GM18508 (cell line): ENCODE data around the gene PSME2.

Experiments
- ATAC-seq: cut with Tn5 transposase; IDR thresholded peaks from one replicate; pipeline ENCODE4 v1.9.1; 2021; ENCODE audit warnings: moderate number of reproducible peaks; ENCODE audit not compliant: insufficient read depth, unreplicated experiment

PSME2 gene

DNA sequence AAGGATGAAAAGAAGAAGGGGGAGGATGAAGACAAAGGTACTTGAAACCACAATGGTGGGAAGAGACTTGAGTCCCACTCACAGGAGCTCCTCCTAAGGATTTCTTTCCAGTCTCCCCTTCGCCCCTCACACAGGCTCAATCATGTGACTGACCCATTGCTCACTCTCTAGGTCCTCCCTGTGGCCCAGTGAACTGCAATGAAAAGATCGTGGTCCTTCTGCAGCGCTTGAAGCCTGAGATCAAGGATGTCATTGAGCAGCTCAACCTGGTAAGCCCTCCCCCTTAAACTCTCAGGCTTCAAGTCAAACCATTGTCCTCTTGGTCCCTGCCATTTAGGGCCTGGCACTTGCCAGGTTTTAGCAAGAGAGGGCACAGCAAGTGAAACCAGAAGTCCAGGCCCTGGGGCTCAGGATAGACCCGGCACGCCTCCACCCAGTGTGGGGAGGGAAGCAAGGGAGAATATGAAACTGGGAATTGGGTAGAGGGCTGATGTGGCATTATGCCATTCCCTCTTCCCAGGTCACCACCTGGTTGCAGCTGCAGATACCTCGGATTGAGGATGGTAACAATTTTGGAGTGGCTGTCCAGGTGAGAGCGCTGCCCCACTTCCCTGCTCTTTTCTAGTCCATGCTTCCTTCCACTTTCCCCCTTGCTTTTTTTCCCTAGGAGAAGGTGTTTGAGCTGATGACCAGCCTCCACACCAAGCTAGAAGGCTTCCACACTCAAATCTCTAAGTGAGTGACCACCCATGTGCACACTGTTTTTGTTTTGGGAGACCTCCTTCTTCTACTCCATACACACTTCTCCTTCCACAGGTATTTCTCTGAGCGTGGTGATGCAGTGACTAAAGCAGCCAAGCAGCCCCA lies 8.6 kb downstream of the PSME2 start:
- no peak for ATAC-seq

DNA sequence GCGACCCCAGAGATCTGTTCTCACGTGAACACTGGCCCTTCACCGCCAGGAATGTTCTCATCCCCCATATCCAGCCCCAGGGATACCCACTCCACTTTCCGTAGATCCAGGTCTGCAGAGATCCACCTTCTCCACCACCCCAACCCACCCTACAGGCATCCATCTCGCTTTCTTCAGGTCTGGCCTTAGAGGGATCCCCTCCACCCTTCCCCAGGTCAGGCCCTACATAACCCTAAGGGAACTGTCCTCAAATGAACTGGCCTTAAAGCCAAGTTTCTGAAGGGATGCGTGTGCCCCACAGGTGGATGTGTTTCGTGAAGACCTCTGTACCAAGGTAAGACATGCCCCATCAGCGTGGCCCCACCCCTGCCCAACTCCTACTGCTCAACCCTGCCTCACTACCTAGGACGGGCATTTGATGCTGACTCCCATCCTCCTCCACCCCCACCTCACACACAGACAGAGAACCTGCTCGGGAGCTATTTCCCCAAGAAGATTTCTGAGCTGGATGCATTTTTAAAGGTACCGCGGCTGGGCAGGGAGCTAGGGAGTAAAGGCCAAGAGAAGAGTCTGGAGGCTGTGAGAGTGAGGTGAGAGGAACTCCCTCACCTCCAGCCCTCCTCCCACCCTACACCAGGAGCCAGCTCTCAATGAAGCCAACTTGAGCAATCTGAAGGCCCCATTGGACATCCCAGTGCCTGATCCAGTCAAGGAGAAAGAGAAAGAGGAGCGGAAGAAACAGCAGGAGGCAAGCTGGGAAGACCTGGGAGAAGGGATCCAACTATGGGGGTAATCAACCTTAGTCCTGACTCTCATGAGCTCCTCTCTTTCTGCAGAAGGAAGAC lies 9.5 kb downstream of the PSME2 start:
- ATAC-seq: no peak

DNA sequence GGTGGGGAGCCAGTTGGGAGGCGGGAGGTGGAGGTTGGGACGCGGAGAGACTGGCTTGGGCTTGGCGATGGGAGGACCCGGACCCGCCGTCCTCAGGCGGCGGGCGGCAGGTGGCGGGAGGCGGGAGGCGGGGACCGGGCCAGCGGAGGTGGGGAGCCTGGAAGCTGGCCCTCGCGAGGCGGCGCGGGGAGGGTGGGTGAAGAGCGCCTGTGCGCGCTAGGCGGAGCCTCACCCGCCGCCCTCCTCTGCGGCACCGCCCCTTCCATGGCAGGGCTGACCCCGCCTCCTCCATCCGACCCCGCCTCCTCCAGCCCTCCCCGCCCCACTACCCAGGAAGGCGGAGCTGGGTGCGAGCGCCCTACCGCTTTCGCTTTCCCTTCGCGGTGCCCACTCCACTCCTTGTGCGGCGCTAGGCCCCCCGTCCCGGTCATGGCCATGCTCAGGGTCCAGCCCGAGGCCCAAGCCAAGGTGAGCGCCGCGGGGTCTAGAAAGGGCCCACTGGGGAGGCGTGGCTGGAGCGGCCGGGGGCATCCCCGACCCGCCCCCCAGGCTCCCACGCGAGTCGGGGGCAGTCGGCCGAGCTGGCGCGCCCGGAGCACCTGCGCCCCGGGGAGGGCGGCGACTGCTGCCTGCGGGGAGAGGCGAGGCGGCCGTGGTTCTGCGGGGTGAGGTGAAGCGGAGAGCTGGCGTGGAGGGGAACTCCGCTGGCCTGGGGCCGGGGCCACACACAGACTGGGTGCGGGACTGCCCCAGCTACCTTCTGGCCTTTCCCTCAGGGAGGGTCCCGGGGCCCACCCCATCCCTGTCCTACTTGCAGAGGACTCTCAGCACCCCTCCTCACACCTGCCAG lies 10.4 kb downstream of the PSME2 start, which contains the start of gene PSME1:
TSS of gene PSME1 (plus strand) at position 361 of the 850 bp plus-strand sequence. CDS start at position 430, 69 bp downstream.
- no peak for ATAC-seq

DNA sequence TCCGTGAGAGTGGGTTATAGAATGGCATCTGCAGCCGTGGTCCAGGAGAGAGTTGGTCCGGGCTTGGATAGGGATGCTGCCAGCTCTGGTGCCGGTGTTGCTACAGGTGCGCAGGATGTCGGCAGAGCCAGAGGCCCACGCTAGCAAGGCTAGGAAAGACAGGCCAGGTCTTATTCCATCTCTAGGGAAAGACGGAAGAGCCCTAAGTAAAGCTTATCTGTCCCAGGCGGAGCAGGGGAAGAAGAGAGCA lies 10.9 kb downstream of the PSME2 start:
- no peak for ATAC-seq

DNA sequence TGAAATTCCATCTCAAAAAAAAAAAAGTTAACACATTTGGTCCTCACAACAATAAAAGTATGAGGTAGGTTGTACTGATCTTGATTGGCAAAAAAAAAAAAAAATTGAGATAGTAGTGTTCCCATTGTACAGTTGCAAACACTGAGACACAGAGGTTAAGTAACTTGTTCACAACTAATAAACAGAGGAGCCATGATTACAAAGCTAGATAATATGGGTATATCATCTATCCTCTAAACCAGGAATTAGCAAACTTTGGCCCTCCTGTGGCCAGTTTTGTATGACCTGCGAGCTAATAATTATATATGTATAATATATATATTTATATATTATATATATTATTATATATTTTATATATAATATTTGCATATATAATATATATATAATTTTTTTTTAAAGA lies 12.7 kb downstream of the PSME2 start:
- ATAC-seq: no peak

DNA sequence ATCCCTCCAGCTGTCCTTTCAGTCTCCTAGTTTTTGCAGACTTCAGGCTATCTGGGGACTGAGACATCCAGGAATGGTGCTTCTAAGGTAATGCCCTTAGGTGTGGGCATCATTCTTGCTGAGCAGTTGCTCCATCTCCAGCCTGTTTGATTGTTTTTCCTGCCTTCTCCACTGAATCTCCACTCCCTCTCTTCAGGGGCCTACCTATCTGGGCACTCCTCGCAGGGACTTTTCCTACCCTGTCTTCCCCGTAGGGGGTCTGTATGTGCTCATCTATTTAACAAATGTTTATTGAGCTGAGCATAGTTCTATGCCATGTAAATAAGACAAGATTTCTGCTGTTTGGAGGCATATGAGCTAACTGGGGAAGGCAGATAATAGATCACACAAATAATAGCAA lies 13.4 kb downstream of the PSME2 start:
- no peak for ATAC-seq

DNA sequence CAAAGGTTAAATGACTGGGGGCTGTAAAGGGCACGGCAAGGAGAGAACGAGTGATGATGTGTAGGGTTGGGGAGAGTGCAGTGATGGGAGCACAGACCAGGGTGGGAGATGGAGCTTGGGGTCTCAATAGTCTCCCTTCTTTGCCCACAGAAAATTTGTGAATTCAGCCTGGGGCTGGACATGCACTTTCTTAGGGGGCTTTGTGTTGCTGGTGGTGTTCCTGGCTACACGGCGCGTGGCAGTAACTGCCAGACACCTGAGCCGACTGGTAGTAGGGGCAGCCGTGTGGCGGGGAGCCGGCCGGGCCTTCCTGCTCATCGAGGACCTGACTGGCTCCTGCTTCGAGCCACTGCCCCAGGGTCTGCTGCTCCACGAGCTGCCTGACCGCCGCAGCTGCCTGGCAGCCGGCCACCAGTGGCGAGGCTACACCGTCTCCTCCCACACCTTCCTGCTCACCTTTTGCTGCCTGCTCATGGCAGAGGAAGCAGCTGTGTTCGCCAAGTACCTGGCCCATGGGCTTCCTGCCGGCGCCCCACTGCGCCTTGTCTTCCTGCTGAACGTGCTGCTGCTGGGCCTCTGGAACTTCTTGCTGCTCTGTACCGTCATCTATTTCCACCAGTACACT lies 14.2 kb downstream of the PSME2 start:
- ATAC-seq: no peak

DNA sequence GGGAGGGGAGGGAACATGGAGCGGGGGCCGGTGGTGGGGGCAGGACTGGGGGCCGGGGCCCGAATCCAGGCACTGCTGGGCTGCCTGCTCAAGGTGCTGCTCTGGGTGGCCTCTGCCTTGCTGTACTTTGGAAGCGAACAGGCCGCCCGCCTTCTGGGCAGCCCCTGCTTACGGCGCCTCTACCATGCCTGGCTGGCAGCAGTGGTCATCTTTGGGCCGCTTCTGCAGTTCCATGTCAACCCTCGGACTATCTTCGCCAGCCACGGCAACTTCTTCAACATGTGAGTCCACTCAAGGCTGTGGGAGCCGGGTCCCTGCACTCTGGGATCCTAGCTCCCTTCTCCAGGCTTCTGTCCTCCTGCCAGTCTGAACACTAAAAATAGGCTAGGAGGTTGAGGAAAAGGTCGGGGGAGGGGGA lies 14.9 kb downstream of the PSME2 start:
- no peak for ATAC-seq

DNA sequence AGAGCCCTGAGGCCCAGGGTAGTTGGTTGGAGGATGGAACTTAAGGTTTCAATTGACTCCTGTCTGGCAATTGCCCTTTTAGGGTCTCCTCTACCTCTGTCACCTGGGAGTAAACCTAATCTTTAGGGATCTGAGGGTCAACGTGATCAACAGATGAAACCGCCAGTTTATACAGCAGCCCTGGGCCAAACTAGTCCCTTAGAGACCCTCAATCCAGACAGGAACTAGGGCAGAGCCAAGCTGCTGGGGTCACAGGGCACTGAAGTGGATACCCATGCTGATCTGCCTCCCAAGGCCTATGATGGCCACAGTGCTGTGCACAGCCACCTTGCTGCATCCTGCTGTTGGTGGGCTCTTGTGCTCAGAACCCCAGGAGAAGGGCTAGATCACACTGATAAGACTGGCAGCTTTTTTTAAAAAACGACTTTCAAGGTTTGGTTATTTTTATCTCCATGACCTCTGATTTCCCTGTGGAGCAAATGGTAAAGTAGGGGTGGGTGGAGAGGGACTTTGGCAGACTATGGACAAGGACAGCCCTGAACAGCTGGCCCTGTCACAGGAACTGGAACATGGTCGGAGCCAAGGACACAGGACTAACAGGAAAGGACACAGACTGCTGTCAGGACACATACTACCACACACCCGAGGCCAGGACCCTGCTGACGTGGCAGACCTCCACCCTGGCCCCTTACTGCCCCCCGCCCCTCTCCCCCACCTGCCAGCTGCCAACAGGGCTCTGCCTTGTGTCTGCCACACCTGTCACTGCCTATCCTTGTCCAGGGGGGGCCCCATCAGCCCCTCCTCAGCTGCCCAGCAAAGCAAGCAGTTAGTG lies 15.5 kb downstream of the PSME2 start:
- ATAC-seq: no peak

DNA sequence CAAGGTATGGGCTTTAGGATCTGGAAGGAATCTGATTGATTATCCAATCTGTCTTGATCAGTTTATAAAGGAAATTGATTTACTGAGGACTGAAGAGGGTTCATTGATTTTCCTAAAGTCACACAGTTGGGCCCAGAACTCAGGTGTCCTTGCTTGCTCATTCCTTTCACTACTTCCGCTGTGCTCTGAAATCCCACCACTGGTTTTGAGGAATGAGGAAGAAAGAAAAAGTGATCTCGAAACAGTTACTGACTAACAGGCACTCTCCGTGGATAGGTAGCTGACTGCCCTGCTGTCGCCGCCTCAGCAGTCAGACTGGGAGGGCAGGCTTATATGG lies 16.1 kb downstream of the PSME2 start, which contains the start of gene FITM1:
TSS of gene FITM1 (plus strand) at position 280 of the 337 bp plus-strand sequence. CDS start 905 bp downstream, outside the sequence.
- ATAC-seq: no peak

DNA sequence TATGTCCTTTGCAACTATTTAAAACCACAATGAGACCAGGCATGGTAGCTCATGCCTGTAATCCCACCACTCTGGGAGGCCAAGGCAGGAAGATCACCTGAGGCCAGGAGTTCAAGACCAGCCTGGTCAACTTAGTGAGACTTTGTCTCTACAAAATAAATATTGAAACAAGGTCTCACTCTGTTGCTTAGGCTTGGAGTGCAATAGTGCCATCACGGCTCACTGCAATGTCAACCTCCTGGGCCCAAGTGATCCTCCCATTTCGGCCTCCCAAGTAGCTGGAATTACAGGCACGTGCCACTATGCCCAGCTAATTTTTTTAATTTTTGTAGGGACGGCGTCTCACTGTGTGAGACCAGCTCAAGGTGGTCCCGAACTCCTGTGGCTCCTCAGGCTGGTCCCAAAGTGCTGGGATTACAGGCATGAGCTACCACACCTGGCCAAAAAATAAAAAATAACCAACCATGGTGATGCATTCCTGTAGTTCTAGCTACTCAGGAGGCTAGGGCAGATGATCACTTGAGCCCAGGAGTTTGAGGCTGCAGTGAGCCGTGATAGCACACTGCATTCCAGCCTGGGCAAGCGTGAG lies 16.9 kb downstream of the PSME2 start:
- ATAC-seq: no peak

DNA sequence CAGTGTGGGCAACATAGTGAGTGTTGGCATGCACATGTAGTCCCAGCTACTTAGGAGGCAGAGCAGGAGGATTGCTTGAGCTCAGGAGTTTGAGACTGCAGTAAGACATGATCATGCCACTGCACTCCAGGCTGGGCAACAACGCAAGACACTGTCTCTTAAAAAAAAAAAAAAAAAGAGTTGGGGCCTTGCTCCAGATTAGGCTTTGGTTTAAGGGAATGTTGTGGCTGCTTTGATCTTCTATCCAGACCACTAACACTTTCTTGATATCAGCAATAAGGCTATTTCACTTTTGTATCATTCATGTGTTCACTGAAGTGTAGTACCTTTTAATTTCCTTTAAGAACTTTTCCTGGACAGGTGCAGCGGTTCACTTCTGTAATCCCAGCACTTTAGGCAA lies 18.7 kb downstream of the PSME2 start:
- ATAC-seq: no peak

DNA sequence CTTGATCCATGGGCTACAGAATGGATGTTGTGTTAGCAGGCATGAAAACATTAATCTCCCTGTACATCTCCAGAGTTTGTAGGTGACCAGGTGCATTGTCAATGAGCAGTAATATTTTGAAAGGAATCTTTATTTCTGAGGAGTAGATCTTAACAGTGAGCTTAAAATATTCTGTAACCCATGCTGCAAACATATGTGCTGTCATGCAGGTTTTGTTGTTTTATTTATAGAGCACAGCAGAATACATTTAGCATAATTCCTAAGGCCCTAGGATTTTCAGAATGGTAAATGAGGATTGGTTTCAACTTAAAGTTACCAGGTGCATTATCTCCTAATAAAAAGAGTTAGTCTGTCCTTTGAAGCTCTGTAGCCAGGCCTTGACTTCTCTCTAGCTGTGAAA lies 19.5 kb downstream of the PSME2 start:
- no peak for ATAC-seq

DNA sequence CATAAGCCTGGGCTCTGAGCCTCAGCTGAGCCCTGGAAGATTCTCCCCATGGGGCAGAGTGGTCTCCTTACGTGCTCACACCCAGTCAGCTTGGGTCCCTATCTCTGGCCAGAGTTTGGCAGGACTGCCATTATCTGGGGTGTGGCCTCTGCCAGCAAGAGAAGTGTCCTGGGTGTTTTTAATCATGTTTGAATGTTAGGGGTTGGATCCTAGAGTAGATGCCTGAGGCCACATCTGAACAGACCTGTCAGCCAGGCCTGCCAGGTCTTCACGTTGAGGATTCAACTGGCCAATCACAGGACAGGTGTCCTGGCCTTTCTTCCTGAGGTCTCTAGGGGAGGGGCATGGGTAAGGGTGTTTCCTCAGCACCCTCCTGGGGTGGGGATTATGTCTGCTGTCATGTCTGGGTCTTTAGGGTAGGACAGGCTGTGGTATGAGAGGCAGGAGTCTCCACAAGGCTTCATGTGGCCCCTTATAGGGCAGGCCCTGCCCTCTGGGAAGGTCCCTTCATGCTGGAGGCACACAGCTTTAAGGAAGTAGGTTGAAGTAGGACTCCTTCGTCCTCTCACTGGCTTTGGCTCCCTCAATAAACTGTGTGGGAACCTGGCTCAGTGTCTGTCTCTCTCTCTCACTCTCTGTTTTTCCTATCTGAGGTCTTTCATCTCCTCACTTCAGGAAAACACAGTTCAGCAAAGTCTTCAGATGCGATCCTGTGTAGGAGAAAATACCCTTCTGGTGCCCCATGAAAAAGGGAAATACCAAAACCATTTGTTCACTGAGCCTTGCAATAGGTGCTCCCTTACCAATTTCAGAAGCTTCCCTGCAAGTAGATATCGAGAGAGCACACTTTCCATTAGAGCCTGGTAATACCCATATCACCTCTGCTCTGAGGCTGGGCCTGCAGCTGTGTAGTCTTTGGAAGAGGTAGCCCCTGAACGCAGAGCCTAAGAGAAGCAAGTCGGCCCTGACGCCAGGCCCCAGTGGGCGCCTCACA lies 22.7 kb downstream of the PSME2 start:
- no peak for ATAC-seq

DNA sequence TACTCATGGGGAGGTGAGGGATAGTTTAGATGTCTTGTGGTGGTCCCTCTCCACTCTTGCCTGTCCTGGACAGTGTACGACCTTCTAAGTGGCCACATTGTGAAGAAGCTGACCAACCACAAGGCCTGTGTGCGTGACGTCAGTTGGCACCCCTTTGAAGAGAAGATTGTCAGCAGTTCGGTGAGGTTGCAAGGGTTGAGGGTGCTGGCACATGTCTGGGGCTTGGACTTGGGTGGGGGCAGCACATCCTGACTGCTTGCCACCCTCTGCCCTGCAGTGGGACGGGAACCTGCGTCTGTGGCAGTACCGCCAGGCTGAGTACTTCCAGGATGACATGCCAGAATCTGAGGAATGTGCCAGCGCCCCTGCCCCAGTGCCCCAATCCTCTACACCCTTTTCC lies 23.5 kb downstream of the PSME2 start:
- ATAC-seq: no peak

DNA sequence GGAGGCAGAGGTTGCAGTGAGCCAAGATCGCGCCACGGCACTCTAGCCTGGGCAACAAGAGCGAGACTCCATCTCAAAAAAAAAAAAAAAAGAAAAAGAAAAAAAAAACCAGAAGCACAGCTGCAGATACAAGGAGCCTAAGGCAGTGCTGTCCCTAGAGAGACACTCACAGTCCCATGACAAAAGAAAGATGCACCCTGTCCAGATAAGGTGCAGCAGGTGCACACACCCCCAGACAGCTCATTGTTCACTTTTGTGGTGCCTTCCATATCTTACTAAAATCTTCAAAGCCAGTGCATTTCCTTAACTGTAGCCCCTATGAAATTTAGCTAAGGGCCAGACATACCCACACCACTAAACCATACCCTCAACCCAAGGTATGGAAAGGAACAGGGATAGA lies 24.0 kb downstream of the PSME2 start:
- no peak for ATAC-seq

DNA sequence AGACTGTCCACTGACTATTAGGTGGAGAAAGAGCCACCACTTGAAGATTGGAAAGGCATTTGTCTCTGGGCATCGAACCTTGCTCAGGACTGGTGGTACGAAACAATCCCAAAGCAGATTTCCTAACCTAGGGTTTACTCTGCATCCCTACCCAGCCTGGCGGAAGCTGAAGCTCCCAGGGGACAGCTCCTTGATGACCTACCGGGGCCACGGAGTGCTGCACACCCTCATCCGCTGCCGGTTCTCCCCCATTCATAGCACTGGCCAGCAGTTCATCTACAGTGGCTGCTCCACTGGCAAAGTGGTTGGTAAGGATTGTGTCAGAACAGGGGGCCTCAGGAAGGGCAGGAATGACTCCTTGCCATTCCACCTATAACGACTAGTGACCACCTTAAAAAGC lies 25.2 kb downstream of the PSME2 start:
- ATAC-seq: no peak

DNA sequence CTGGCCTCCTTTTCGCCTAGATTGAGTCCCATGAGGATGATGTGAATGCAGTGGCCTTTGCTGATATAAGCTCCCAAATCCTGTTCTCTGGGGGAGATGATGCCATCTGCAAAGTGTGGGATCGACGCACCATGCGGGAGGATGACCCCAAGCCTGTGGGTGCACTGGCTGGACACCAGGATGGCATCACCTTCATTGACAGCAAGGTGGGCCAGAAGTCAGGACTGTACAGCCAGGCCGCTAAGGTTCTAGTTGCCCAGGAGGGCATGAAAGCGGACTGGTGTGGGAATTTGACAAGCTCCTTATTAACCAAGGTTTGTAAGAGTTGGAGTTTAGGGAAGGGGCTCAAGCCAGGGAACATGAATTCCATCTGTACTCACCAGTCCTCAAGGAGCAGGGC lies 26.7 kb downstream of the PSME2 start:
- no peak for ATAC-seq
